ENCODE measurements around the gene NDUFAF8.

GRCh38 chr17:81258292-81258691, 19.2 kb downstream of the NDUFAF8 start:
- no peak for TF ChIP-seq ZFP36 (IDR thresholded peaks at IDR 0.05; ENCODE audit: borderline replicate concordance, partially characterized antibody)
- TF ChIP-seq EP300 (IDR thresholded peaks at IDR 0.05) = no peak
- TF ChIP-seq PBX3 (IDR thresholded peaks at IDR 0.05) = no peak
- no peak for TF ChIP-seq POLR2A (IDR thresholded peaks at IDR 0.05; ENCODE audit: low read length)
